ENCODE data around the gene TMEM150C. TPM values are rescaled to one million over a fixed set of nuclear protein-coding genes. Genes with fewer than 3 reads are reported as not detected.

Gene TMEM150C
- total and polyA plus RNA-seq, 2 of the 4 experiments (the other 2 are of a cell fraction), result 0.10 to 0.36 TPM

GRCh38 chr4:82583897-82584587 lies 22.3 kb upstream of the TMEM150C start:
- H3K27ac ChIP-seq (ENCODE audit: insufficient read depth, low read length), result no peak overlapping the region
- ATAC-seq (ENCODE audit: low read depth) (peak; percentile 53), DNase-seq (no peak)
- H3K9ac ChIP-seq (ENCODE audit: low read depth, low read length), result no peak overlapping the region
- H2BK20ac ChIP-seq (ENCODE audit: low read depth, low read length), result no peak overlapping the region
- no peak overlapping the region; the same call in 1 of the 2 replicates for H3K4me2 ChIP-seq (ENCODE audit: low read depth, low read length)
- no peak overlapping the region for H4K5ac ChIP-seq (ENCODE audit: low read depth, low read length)
- no peak overlapping the region for H2BK15ac ChIP-seq (ENCODE audit: low read depth, low read length)
- no peaks in the 10 kb centered on the region for H3K36me3 ChIP-seq (ENCODE audit: control insufficient read depth, insufficient read depth, low read length)
- dilution Hi-C loops (cut with HindIII; ENCODE audit: low sequenced_read_pairs, unreplicated experiment), result no loop called here
- WGBS, 2 experiments (ENCODE audit: extremely low coverage in 2 of 2, insufficient read length in 1 of 2), result 0% methylated on average over 1 of the region's 5 CpGs; no CpG with 5 or more reads in 1 of the 2 experiments
- H3K56ac ChIP-seq (ENCODE audit: extremely low read depth, insufficient read depth, low read length), result no peak overlapping the region
- intact Hi-C loops (cut with micrococcal nuclease), result no loop called here
- in situ Hi-C loops (cut with MboI; ENCODE audit: low sequenced_read_pairs), result no loop called here
- H3K18ac ChIP-seq (ENCODE audit: low read depth, low read length), result no peak overlapping the region
- H3K9me1 ChIP-seq (ENCODE audit: insufficient read depth, low read length), result no peaks in the 10 kb centered on the region
- H4K8ac ChIP-seq (ENCODE audit: low read depth in 2 of 2, low read length in 2 of 2), result no peak overlapping the region
- no peak overlapping the region for H3K23ac ChIP-seq (ENCODE audit: low read depth, low read length)
- no peak overlapping the region for H2AK5ac ChIP-seq (ENCODE audit: low read depth, low read length)
- H3K4me1 ChIP-seq (ENCODE audit: control insufficient read depth, insufficient read depth, low read length), result no peaks in the 10 kb centered on the region
- no peak overlapping the region for H2BK120ac ChIP-seq (ENCODE audit: low read depth, low read length)
- no peak overlapping the region for H3K4me3 ChIP-seq (ENCODE audit: insufficient read depth, low read depth, low read length)
- POLR2A ChIA-PET (ENCODE audit: unreplicated experiment), result no interaction called here
- TF ChIP-seq SMC3 (IDR thresholded peaks at IDR 0.05; ENCODE audit: low read depth, low read length) (no peak), CTCF (conservative IDR thresholded peaks at IDR 0.05; ENCODE audit: low read depth, low read length) (no peak), CHD1 (IDR thresholded peaks at IDR 0.05; ENCODE audit: low read depth, low read length) (no peak), NFE2L2 (IDR thresholded peaks at IDR 0.05; ENCODE audit: low read depth, low read length) (no peak), RAD21 (IDR thresholded peaks at IDR 0.05; ENCODE audit: low read length) (no peak), FOS (IDR thresholded peaks at IDR 0.05; ENCODE audit: low read depth, low read length) (no peak), USF2 (IDR thresholded peaks at IDR 0.05; ENCODE audit: low read depth, low read length) (no peak), POLR2A (IDR thresholded peaks at IDR 0.05; ENCODE audit: low read depth, low read length) (no peak)
- no peak overlapping the region for H4K91ac ChIP-seq (ENCODE audit: insufficient read depth, low read depth, low read length)
- H4K20me1 ChIP-seq (ENCODE audit: insufficient read depth, low read length), result no peaks in the 10 kb centered on the region
- H3K9me3 ChIP-seq (ENCODE audit: control insufficient read depth, insufficient read depth, low read length), result peaks cover 2% of the 10 kb centered on the region; the same call in 1 of the 2 replicates
- peaks cover 25% of the 10 kb centered on the region for H3K27me3 ChIP-seq (ENCODE audit: control insufficient read depth, insufficient read depth, low read length)
- no peaks in the 10 kb centered on the region for H3K79me1 ChIP-seq (ENCODE audit: low read depth in 1 of 2, low read length in 2 of 2)
- no peak overlapping the region for H2BK5ac ChIP-seq (ENCODE audit: low read depth, low read length, poor library complexity, severe bottlenecking)
- H2AFZ ChIP-seq (replicated peaks; ENCODE audit: low read length, poor library complexity), result no peak overlapping the region
- H3K14ac ChIP-seq (replicated peaks; ENCODE audit: low read depth, low read length), result no peak overlapping the region
- CTCF ChIA-PET, result interaction anchor here (0.6 kb wide), 1 partner anchor 23 kb away, joined by 3 read pairs; no protein-coding TSS in a partner anchor
- BruUV-seq (replicated peaks), result no TSS peak
- no peak overlapping the region for H2AK9ac ChIP-seq (replicated peaks; ENCODE audit: low read depth, low read length, poor library complexity)
- no peak overlapping the region for H3K4ac ChIP-seq (ENCODE audit: low read depth, low read length)
